HG02642 (cell line): ENCODE results near the gene RNF157.
A peak's percentile ranks its signal among the peaks of the same experiment; 100 is the strongest.
"Not testable (repeated sequence)": the region's sequence is repeated elsewhere in the genome, so short reads cannot be mapped to it uniquely, and the experiment has no call there.

ENCODE experiments used
- ATAC-seq: cut with Tn5 transposase; IDR thresholded peaks from one replicate; pipeline ENCODE4 v1.9.1; 2021; ENCODE audit warnings: mild to moderate bottlenecking; ENCODE audit not compliant: unreplicated experiment, poor library complexity

Gene RNF157

DNA sequence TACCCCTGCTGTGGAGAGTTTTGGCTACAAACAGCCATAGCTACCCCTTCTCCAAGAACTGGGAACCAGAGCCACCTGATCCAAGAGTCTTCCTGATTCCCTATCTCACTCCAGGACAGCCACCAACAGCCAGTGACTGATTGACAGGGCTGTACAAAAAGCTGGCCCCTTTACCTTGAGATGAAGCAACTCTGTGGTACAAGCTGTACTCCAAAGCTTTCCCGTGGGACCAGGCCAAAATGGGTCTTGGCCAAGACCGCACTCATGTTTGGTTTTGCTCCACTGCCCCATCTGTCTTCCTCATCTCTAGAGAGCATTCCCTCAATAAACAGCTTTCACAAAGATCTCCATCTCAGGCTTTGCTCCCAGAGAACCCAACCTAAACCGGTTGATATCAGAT is 43.6 kb downstream of the RNF157 start:
- ATAC-seq, result no peak

DNA sequence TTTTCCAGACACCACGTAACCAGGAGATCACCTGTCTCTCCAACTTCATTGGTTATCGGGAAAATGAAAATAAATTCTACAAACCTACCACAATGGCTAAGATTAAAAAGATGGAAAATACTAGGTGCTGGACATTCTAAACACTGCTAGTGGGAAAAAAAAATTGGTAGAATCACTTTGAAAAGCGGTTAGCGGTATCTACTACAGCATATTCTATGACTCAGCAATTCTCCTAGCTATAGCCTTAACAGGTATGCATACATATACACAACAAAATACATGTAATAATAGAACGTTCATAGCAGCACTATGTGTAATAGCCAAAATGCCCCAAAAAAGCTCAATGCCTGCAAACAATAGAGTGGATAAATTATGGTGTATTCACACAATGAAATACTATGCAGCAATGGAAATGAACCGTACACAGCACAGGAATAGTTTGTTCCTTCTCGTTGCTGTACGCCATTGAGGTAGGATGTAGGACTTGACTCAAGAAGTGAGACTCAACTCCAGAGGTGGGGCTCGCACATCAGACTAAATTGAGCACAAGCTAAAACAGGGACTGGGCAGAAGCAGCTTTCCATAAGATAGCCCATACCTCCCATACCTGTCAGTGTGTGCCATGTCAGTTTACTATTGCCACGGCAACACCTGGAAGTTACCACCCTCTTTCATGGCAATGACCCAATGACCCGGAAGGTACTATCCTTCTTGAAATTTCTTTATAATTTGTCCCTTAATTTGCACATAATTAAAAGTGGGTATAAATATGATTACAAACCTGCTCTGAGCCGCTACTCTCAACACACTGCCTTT is 44.8 kb downstream of the RNF157 start:
- no peak for ATAC-seq

DNA sequence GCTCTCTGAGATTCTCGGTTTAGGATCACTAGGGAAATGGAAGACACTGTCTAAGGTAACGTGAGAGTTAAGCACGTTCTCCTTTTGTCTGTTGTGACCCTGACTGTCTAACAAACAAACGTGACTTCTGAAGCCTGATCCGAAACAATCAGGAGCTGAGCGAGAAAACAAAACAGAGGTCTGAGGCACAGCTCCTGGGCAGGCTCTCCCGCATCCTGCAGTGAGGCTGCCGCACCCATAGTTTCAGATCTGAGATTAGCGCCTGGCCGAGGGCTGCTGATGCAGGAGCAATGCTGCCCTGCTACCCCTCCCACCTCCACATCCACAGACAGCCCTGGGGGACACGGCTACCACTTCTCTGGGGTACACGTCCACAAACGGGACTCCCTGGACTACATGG is 46.7 kb downstream of the RNF157 start:
- no peak for ATAC-seq

DNA sequence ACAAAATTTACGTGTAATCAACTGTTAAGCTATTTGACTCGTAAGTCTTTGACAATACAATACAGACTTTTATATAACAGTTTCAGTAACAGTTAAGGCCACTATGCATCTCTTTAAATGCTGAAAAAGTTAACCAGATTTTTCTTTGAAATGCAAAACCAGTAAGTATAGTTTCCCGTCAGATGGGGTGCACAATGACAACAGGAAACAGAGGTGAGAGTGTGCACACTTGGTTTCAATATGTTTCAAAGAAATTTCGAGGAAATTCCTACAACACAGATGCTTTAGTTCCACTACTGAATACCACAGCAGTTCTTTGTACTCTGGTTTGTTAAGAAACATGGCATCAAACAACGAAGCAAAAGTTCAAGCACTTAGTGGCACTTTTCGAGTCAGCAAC is 48.4 kb downstream of the RNF157 start:
- ATAC-seq, result peak; percentile 60

DNA sequence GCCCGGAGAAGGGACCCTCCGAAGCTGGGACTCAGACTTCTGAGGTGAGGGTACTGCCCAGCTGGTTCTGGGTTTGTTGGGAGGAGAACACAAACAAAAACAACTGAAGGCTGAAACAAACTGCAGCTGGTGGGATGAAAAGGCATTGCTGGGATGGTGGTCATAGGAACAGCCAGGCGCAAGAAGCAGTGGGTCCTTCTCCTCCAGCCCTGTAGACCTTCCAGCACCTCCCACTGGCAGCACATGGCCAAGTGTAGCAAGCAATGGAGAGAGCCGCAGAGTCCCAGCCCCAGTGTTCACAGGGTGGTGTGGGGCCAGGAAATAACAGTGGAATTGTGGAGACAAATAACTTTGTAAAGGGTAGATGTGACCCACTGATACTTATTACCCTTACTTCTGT is 50.6 kb downstream of the RNF157 start:
- no peak for ATAC-seq

DNA sequence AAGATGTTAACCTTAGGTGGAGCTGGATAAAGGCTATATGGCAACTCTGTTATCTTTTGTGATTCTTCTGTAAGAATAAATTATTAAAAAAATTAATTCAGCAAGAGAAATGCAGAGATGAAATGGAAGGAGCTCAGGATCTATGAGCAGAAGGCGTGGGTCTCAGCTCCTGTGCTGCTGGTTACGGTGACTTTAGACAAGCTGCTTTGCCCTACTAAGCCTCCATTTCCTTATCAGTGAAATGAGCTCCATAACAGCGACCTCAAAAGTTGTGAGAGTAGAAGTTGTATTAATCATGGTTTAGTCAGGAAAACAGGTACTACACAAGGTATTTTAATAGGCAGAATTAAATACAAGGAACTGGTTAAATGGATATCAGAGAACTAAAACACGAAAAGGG is 51.0 kb downstream of the RNF157 start:
- no peak for ATAC-seq

DNA sequence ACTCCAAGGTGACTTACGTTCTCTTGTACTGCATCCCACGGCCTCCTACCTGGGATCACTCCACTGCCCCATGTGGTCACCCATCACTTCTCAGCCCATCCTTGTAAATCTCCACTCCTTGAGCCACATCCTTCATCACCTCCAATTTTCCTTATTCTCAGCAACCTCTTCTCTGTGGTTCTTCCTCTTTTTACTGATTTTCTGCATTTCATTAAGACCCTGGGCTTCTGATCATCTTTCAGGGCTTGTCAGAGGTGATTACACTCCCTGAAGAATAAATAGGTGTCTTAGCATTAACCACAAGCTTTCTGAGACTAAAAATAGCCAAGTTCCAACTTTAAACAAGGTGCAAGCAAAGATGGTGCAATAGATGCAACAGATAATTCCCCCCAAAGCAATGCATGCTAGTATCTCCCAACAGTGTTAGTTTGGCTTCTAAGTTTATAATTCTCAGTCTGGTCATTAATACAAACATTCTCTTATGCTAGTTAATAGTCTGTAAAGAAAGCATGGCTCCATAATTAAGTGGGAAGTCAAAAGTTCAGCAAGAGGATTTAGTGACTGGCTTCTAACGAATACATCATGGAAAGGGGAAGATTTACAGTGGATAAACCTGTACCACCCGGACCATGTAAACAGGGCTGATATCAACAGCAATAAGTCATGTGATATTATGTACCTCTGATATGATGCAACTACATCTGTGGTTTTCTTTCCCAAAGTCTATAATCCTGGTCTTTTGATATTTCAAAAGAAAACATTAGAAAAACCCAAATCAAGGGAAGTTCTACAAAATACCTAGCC is 51.9 kb downstream of the RNF157 start:
- no peak for ATAC-seq

DNA sequence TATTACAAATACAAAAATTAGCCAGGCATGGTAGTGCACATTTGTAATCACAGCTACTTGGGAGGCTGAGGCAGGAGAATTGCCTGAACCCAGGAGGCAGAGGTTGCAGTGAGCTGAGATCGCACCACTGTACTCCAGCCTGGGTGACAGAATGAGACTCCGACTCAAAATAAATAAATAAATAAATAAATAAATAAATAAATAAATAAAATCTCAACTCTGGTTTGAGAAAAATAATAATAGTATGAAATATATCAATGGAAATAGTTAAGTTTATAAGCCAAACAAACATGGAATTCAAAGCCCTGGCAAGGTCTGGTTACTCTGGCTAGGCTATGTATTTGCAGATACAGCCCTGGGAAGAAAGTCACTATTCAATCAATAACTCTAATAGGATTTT is 53.5 kb downstream of the RNF157 start:
- ATAC-seq, result not testable (repeated sequence)

DNA sequence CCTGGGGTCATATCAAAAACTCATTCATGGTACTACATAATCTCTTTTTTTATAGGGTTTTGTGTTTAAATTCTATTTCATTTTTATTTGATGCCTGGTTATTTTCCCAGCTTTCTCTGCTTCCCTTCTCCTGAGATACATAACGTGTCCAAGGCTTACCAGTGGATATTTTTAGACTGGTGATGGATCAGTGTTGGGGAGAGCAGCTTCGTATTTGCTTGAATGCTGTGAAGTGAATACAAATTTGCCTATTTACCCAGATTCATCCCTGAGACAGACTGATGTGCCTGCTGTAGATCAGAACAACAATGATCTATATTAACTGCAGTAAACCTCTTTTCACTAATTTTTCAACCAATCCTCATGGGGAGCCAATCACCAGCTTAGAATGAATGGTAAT is 56.0 kb downstream of the RNF157 start:
- ATAC-seq, result no peak

DNA sequence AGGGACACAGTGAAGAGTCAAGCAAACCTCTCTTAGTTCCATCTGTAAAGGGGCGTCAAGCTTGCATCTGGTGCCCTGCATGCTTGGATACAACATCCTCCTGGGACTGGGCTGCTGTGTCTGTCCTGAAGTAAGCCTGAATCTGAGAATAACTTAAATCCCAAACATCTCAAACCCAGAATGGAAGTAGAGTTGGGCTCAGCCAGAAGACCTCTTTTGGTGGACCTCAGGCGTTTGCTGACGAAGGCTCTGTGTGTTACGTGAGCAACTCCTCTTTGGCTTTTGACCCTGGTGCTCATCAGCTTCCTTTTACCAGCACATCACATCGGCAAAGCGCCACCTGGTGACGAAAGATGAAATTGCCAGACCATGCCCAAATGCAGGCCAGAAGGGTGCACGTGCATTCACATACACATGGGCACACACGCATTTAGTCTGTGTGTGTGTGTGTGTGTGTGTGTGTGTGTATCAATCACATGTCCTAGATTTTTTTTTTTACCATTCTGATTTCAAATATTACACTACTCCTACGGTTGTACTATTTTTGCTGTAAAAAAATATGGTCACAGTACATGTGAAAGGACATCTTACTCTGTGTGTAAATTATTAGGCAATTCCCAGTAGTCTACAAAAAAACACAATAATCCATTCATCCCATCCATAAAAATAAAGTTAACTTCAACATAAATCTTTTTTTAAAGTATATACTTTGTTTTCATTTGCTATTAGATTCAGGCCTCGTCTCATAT is 58.1 kb downstream of the RNF157 start:
- peak; percentile 67 for ATAC-seq

DNA sequence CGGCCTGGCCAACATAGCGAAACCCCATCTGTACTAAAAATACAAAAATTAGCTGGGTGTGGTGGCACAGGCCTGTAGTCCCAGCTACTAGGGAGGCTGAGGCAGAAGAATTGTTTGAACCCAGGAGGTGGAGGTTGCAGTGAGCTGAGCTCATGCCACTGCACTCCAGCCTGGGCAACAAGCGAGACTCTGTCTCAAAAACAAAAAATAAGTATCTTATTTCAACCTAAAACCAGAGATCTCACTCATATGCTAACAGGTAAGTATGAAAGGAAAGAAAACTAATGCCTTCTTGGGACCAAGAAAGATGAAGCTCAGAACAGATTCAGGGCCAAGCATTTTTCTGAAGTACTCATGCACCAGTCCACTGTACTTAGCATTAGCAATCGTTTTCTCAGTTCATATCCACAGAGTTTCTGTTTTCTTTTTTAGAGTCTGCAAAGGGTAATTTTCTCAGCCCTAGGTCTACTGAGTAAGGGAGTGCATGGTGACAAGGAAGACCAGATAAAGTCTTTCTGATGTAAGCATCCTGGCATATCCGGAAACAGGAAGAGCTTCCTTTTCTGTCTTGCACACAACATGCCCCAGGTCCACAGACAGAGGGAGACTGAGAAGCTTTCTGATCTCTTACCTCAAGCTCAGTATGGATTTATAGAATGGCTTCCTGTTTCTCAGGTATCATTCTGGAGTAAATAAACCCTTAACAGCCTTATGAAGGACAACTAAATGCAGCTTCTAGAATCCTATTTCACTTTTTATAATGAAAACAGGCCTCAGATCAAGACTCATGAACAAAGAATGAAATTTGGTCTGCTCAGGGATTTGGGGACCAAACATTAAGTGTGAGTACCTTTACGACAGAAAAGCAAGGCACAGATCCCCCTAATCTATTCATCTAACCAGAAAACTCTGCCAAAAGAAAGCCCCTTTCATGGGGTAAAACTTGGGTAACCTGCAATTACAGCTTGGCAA is 60.5 kb downstream of the RNF157 start:
- no peak for ATAC-seq

DNA sequence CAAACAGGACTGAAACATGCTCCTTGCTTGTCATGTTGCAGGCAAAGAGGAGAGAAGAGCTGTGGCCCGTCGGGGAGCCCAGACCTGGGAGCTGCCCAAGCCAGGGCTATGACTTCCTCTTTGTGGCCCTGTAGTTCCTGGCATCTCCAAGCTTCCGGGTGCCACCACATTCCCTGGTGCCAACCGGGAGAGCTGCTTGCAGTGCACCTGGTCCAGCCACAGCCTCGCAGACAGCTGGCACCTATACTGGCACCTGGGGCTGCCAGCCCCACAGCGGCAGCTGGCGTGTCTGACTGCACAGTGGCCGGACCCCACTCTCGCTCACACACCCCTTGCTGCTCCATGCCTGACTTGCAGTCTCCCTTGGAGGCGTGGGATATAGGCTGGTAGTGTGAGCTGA is 62.2 kb downstream of the RNF157 start:
- ATAC-seq, result no peak

DNA sequence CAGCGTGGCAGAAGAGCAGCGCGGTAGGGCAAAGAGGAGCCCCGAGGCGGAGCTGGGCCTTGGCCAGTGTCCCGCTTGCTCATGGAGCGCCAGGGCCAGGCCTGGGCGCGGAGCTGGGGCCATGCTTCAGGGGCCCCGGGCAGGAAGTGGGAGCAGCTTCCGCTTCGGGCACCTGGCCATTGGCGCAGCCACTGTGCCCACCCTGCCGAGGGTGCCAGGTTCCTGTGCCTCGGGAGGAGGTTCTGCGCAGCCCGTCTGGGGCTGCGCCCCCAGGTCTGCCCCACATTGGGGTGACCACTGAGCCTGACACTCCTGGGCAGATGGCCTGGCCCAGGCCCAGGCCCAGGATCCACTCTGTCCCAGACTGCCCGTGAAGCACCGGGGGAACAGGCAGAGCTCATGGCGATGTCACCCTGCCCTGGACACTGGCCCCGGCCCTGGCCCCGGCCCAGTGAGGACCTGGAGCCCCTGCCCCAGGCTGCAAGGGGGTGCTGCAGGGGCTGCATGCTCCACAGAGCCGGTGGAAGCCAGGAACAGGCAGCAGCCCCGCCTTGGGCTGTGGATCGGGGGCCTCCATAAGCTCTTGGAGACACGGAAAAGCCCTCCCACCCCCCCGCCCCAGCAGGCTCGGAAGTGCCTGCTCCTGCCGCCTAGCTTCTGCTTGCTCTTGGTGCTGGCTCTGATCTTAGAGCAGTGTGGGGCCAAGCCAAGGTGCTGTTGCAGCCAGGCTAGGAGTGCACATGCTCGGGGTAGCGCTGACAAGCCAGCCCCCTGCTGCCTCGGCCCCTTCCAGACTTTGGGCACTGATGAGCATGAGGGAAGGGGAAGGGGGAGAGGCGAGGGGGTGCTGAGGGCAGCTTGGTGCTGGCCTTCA is 63.4 kb downstream of the RNF157 start:
- ATAC-seq, result no peak

DNA sequence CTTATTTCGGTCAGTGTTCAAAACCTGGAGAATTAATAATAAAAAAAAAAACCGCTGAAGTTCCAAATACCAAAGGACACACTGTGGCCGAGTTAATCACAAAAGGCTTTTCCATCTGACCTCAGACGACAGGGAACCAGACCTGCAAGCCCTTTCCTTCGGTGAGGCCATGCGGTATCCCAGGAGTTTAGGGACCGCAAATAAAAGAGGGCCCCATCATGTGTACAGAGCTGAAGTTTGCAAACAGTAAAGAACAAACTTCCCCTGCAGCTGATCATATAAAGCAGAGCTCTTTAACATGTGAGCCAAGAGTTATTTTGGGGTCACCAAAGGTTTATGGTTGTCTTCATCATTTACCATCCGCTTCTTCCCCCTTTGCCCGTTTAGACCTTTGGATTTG is 66.3 kb downstream of the RNF157 start:
- no peak for ATAC-seq

DNA sequence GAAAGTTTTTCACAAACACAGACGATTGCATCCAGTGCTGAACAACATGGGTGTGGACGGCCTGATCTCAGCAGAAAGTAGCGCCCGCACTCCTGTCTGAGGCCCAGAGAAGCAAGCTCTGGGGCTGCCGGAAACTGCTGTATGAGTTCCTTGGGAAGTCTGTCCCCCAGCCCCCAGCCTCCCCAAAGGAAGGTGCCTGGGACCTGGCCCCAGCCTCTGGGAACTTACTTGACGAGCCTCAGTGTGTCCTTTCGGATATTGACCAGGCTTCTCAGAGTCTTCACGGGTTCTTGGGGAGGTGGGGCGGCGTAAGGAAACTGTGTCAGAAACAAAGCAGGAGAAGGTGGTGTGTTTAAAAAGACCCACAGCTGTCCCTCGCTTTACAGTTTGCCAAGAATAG is 66.8 kb downstream of the RNF157 start:
- ATAC-seq, result no peak

DNA sequence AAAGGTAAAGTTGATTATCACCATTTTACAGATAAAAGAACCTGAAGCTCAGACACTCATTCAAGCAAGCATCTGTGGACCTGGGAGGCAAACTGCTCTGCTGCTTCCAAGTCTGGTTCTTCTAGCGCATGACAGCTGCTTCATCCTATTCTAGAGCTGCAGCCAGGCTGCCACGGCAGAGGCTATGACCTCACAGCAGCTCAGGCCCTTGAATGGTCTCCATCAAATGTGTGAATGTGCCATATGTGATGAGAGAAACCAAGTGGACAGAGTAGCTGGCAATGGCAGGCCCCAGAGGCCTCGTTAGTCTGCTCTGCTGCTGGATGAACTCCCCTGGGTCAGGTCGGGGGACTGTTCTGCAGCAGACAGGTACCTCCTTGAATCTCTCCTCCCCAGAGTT is 68.6 kb downstream of the RNF157 start:
- ATAC-seq, result no peak

DNA sequence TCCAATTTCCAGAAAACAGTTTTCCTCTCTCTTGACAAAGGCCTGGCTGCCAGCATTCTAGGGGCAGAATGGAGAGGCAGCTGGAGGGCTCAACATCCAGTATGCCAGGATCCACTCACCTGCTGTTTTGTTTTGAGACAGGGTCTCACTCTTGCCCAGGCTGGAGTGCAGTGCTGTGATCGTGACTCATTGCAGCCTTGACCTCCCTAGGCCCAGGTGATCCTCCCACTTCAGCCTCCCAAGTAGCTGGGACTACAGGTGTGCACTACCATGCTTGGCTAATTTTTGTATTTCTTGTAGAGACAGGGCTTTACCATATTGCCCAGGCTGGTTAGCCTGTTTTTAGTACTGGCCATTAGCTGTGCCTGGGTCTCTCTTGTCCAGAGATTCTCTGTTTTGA is 70.2 kb downstream of the RNF157 start:
- no peak for ATAC-seq

DNA sequence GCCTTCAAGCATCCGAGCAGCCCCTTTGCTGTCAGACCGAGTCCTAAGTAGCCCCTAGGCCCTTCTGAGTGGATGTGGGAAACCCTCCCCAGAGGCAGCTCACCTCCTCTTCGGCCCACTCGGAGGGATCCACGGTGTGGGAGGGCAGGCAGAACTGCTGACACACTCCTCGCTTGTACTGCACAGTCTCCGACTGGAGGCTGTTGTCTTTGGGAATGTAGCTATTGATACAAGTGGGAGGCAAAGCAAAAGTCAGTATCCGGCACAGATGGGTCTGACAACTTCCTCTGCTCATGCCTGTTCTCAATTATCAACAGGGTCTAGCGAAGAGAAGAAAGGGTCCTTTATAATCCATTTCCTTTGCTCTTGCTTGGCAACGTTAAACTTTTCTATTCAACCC is 73.4 kb downstream of the RNF157 start:
- ATAC-seq, result no peak

DNA sequence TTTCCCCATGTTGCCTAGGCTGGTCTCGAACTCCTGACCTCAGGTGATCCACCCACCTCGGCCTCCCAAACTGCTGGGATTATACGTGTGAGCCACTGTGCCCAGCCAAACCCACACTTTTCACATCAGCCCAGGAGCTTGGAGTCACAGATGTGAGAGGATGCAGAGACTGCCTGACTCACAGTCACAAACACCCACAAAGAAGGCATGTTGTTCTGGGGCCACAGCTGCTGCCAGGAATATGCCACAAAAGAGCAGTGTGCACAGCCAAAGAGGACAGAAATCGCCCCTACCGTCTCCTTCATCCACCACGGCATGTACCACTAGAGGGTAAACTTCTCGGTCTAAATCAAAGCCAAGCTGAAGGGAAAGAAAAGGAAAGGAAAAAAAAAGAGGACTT is 74.1 kb downstream of the RNF157 start:
- ATAC-seq, result no peak
